Ovary (tissue), 3 donors: ENCODE results near the gene TM9SF4.

ENCODE experiments used
- CTCF ChIP-seq, 3 donors: fragments of 450-650 bp in 2 of 3; fragments of 200-600 bp in 1 of 3; IDR thresholded peaks; one replicate each; pipeline versions ENCODE4 v1.5.1 to v1.8.0; 2016 to 2022; ENCODE audit warnings: antibody characterized with exemption in 3 of 3, mild to moderate bottlenecking in 1 of 3
- EP300 ChIP-seq: sonication (generic); formaldehyde crosslinking; IDR thresholded peaks from one replicate; pipeline ENCODE4 v1.6.1; 2017; ENCODE audit warnings: antibody characterized with exemption
- POLR2A ChIP-seq: fragments of 450-650 bp; IDR thresholded peaks from one replicate; pipeline ENCODE4 v1.6.1; 2017; ENCODE audit warnings: antibody characterized with exemption, mild to moderate bottlenecking, moderate library complexity
- donor health status: DM: no; HTN: no; CAD: no.

- TF ChIP-seq POLR2A (no peak), CTCF (IDR thresholded peaks at IDR 0.05) (no peak), EP300 (no peak)
These were observed 26.0 kb upstream of the TM9SF4 start for GRCh38 chr20:32083469-32083868.
